GM11168 (cell line): Measurements from ENCODE around the gene DNAH11.

Experiments used
- in situ Hi-C: fragments of 300-500 bp; cut with MboI; formaldehyde crosslinking; loops from one replicate; pipeline ENCODE4 v1.12.0; 2022; ENCODE audit warnings: low sequenced_read_pairs; ENCODE audit not compliant: unreplicated experiment

The DNAH11 gene

GRCh38 chr7:21944616-21945453 lies 402.0 kb downstream of the DNAH11 start:
- in situ Hi-C loops: no loop called here

DNA sequence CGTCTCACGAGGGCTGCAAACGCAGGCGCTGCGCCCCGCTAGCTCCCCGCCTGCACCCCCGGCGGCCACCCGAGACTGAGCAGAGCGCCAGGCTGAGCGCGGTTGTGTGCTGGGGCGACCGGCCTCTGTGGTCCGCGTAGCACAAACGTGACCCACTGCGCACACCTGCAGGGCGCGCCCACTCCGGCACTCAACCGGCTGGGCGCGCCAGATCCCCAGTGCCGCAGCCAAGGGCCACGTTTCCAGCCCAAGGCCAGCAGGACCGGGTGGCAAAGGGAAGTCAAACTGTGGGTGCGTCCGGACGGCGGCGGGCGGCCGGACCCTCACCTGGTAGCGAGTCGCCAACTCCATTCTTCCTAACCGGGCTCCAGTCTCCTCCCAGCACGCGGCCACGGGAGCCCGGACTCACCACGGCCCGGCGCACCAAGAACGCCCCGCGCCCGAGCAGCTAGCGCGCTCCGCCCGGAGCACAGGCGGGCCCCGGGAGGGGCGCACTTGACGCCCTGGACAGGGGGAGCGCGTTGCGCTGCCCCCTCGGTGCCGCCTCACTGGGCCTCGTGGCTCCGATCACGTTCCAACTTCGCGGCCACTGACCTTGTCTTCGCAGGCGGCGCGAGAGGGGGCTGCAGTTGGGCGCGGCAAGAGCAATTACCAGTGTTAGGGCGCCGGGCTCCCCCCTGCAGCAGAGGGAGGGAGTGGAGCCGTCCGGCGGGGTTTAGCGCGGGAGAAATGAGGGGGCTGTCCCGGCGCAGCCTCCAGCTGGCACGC lies 402.8 kb downstream of the DNAH11 start, which contains the start of gene CDCA7L:
CDCA7L (minus strand) TSS at position 446 of the 768 bp plus-strand sequence; CDS start at position 351, 95 bp downstream.
- in situ Hi-C loops: no loop called here

GRCh38 chr7:21946222-21946709 lies 403.4 kb downstream of the DNAH11 start:
- in situ Hi-C loops: no loop called here

- in situ Hi-C loops: no loop called here
Observed at GRCh38 chr7:21947056-21947455, 404.2 kb downstream of the DNAH11 start.

DNA sequence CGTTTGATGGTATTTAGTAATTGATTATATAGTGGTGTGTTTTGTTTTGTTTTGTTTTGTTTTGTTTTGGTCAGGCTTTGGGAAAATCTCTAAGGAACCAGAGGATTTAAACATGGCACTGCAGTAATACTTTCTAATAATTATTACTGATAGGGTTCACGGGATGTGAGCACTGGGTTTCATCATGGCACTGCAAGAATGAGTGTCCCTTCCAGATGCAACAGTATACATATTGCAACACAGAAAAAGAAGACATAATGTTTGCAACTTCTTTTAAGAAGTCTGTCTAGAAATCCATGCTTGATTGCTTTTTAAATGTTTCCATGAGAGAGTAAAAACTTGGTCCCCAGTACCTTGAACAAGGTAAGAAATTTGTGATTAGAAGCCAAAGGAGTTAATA lies 405.1 kb downstream of the DNAH11 start:
- in situ Hi-C loops: no loop called here

- in situ Hi-C loops: no loop called here
Observed at GRCh38 chr7:21948364-21948763, 405.5 kb downstream of the DNAH11 start.

DNA sequence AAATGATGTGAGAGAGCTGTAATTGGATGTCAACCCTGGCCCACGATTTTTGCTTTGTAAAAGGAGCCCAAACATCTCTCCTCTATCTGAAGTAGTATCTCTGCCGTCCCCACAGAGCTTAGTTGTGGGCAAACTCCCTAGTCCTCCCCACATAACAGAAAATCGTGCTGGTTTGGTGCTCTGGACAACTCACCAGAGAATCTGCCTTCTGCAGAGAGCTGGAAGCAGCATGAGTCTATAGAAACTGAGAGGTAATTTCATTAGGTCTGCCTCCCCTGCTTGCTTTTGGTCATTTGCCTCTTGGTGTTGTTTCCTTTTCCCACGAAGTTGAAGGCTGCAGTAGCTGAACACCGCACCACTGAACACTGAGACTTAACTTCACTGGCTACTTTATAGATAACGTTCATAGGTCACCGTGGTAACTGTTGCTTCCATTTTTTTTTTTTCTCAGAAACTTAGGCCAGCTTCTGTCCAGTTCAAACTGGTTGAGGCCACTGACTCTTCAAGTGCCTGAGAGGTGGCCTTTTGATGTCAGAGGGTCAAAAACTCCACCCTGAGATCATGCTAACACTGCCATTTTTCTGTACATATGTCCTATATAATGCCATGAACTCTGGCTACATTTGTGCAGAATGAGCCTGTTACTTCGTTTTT lies 406.2 kb downstream of the DNAH11 start:
- in situ Hi-C loops: no loop called here
